ENCODE data around the gene SLC17A3. TPM values are rescaled to one million over a fixed set of nuclear protein-coding genes. Genes with fewer than 3 reads are reported as not detected.

Gene SLC17A3
- total and polyA plus RNA-seq, 2 experiments from 2014 or later: not detected

DNA sequence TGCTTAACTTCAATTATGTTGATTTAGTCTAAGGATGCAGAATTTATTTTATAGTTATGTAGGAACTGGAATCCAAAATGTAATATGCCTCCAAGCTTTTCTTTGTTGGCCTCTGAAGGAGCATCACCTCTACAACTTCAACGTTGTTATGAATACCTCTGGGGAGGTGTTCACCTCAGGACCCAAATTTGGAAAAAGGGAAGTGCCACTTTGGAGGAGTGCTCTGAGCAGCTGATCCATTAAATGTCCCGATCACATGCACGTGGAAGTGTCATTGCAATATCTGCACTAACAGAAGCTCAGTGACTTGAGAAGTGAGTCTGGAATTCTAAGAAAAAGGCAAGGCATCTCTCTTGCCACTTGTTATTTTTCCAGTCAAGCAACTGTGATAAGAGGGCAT is 22.2 kb upstream of the SLC17A3 start:
- WGBS, 2 experiments (ENCODE audit: low coverage in 1 of 2, low lambda C conversion rate in 2 of 2, missing lambda C conversion rate in 2 of 2): 62 to 71% methylated on average over 3 of the region's 3 CpGs
- H2AFZ ChIP-seq: no peak overlapping the region
- no peak overlapping the region for H3K9ac ChIP-seq
- H3K79me2 ChIP-seq (ENCODE audit: insufficient read depth): no peaks in the 10 kb centered on the region
- no peak for TF ChIP-seq EZH2phosphoT487 (IDR thresholded peaks at IDR 0.05; ENCODE audit: insufficient read depth, low read depth)
- no peak for TF ChIP-seq EZH2 (IDR thresholded peaks at IDR 0.05; ENCODE audit: insufficient read depth, poor library complexity, severe bottlenecking)
- H4K20me1 ChIP-seq (ENCODE audit: insufficient read depth): no peaks in the 10 kb centered on the region
- H3K36me3 ChIP-seq (ENCODE audit: low read depth): no peaks in the 10 kb centered on the region
- no peaks in the 10 kb centered on the region for H3F3A ChIP-seq (ENCODE audit: insufficient read depth)
- no peaks in the 10 kb centered on the region for H3K4me1 ChIP-seq (ENCODE audit: insufficient read depth)
- in situ Hi-C loops (cut with MboI): no loop called here
- no peak overlapping the region for H3K4me3 ChIP-seq
- H3K9me2 ChIP-seq (ENCODE audit: insufficient read depth): no peaks in the 10 kb centered on the region
- H3K27me3 ChIP-seq (replicated peaks; ENCODE audit: insufficient read depth): no peaks in the 10 kb centered on the region
- H3K9me3 ChIP-seq (ENCODE audit: low read depth): no peaks in the 10 kb centered on the region
- no peak for DNase-seq
- H3K27ac ChIP-seq: no peak overlapping the region
- no peak overlapping the region for H3K4me2 ChIP-seq (ENCODE audit: unreplicated experiment)

DNA sequence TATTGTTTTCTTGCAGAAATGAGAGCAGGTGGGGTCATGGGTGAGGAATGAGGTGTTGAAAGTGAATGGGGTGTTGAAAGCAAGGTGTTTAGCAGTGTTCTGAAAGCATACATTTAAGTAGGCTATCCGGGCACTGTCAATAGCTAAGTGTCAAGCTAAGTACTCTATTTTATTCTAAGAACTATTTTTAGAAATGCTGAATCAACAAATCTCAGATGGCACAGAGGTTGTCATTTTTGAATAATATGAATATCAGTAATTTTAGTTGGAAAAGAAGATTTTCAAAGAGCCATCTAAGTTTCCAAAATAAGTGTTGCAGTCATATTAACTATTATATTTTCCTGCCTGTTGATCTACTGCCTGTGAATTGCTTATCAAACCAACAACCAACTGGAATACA is 21.7 kb upstream of the SLC17A3 start:
- Histone ChIP-seq H3K36me3 (ENCODE audit: low read depth) (no peaks in the 10 kb centered on the region), H4K20me1 (ENCODE audit: insufficient read depth) (no peaks in the 10 kb centered on the region), H2AFZ (no peak overlapping the region), H3K4me3 (no peak overlapping the region), H3K27me3 (replicated peaks; ENCODE audit: insufficient read depth) (no peaks in the 10 kb centered on the region), H3K9ac (no peak overlapping the region), H3F3A (ENCODE audit: insufficient read depth) (no peaks in the 10 kb centered on the region), H3K4me1 (ENCODE audit: insufficient read depth) (no peaks in the 10 kb centered on the region), H3K9me3 (ENCODE audit: low read depth) (no peaks in the 10 kb centered on the region), H3K27ac (no peak overlapping the region), H3K9me2 (ENCODE audit: insufficient read depth) (no peaks in the 10 kb centered on the region), H3K4me2 (ENCODE audit: unreplicated experiment) (no peak overlapping the region), H3K79me2 (ENCODE audit: insufficient read depth) (no peaks in the 10 kb centered on the region)
- TF ChIP-seq EZH2phosphoT487 (IDR thresholded peaks at IDR 0.05; ENCODE audit: insufficient read depth, low read depth) (no peak), EZH2 (IDR thresholded peaks at IDR 0.05; ENCODE audit: insufficient read depth, poor library complexity, severe bottlenecking) (no peak)
- WGBS, 2 experiments (ENCODE audit: low coverage in 1 of 2, low lambda C conversion rate in 2 of 2, missing lambda C conversion rate in 2 of 2): 65 to 68% methylated on average over 1 of the region's 1 CpG
- DNase-seq: no peak
- in situ Hi-C loops (cut with MboI): no loop called here

DNA sequence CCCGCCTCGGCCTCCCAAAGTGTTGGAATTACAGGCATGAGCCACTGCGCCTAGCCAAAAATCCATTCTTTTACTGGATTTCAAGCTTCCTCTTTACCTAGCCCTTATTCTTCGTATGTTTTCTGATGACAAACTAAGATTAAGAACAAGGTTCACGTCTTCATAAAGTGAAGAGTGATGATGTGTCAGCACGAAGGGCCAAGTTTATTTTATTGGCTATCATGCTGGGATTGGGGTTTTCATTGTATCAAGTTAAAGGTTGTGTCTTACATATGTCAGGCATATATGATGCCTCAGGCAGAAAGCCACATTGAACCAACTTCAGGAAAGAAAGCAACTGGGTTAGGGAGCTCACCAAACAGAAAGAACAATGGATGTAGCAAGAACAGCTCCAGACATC is 19.7 kb upstream of the SLC17A3 start:
- DNase-seq: no peak
- no peaks in the 10 kb centered on the region for H4K20me1 ChIP-seq (ENCODE audit: insufficient read depth)
- 76% methylated on average over 6 of the region's 6 CpGs for WGBS, 2 experiments (ENCODE audit: low coverage in 1 of 2, low lambda C conversion rate in 2 of 2, missing lambda C conversion rate in 2 of 2)
- no peaks in the 10 kb centered on the region for H3K27me3 ChIP-seq (replicated peaks; ENCODE audit: insufficient read depth)
- H3K9ac ChIP-seq: no peak overlapping the region
- TF ChIP-seq EZH2phosphoT487 (IDR thresholded peaks at IDR 0.05; ENCODE audit: insufficient read depth, low read depth): no peak
- no peak for TF ChIP-seq EZH2 (IDR thresholded peaks at IDR 0.05; ENCODE audit: insufficient read depth, poor library complexity, severe bottlenecking)
- no peak overlapping the region for H3K4me3 ChIP-seq
- no peaks in the 10 kb centered on the region for H3K9me2 ChIP-seq (ENCODE audit: insufficient read depth)
- H3K36me3 ChIP-seq (ENCODE audit: low read depth): no peaks in the 10 kb centered on the region
- H3F3A ChIP-seq (ENCODE audit: insufficient read depth): no peaks in the 10 kb centered on the region
- no peak overlapping the region for H2AFZ ChIP-seq
- H3K9me3 ChIP-seq (ENCODE audit: low read depth): no peaks in the 10 kb centered on the region
- no peaks in the 10 kb centered on the region for H3K79me2 ChIP-seq (ENCODE audit: insufficient read depth)
- H3K27ac ChIP-seq: no peak overlapping the region
- no peaks in the 10 kb centered on the region for H3K4me1 ChIP-seq (ENCODE audit: insufficient read depth)
- in situ Hi-C loops (cut with MboI): no loop called here
- H3K4me2 ChIP-seq (ENCODE audit: unreplicated experiment): no peak overlapping the region

- no peaks in the 10 kb centered on the region for H3K36me3 ChIP-seq (ENCODE audit: low read depth)
- H2AFZ ChIP-seq: no peak overlapping the region
- no peaks in the 10 kb centered on the region for H3K9me3 ChIP-seq (ENCODE audit: low read depth)
- no peak overlapping the region for H3K4me2 ChIP-seq (ENCODE audit: unreplicated experiment)
- in situ Hi-C loops (cut with MboI): no loop called here
- H3F3A ChIP-seq (ENCODE audit: insufficient read depth): no peaks in the 10 kb centered on the region
- no peaks in the 10 kb centered on the region for H3K4me1 ChIP-seq (ENCODE audit: insufficient read depth)
- H3K27ac ChIP-seq: no peak overlapping the region
- no peak overlapping the region for H3K4me3 ChIP-seq
- H3K79me2 ChIP-seq (ENCODE audit: insufficient read depth): no peaks in the 10 kb centered on the region
- no peaks in the 10 kb centered on the region for H4K20me1 ChIP-seq (ENCODE audit: insufficient read depth)
- H3K27me3 ChIP-seq (replicated peaks; ENCODE audit: insufficient read depth): no peaks in the 10 kb centered on the region
- H3K9ac ChIP-seq: no peak overlapping the region
- no peak for TF ChIP-seq EZH2phosphoT487 (IDR thresholded peaks at IDR 0.05; ENCODE audit: insufficient read depth, low read depth)
- no peak for TF ChIP-seq EZH2 (IDR thresholded peaks at IDR 0.05; ENCODE audit: insufficient read depth, poor library complexity, severe bottlenecking)
- H3K9me2 ChIP-seq (ENCODE audit: insufficient read depth): no peaks in the 10 kb centered on the region
- no peak for DNase-seq
Observed at GRCh38 chr6:25892877-25893276, 18.8 kb upstream of the SLC17A3 start.

All from GM23248 (cell line).